ENCODE results near the gene CPNE9.

Gene CPNE9

GRCh38 chr3:9679476-9680080, 24.1 kb upstream of the CPNE9 start:
- no peak for TF ChIP-seq CTCF (IDR thresholded peaks at IDR 0.05; ENCODE audit: borderline replicate concordance, control extremely low read depth, extremely low read depth, insufficient read depth, missing control alignments)
- in situ Hi-C loops (cut with MboI; ENCODE audit: low sequenced_read_pairs, unreplicated experiment), result no loop called here
- DNase-seq (ENCODE audit: low spot score), result no peak

GRCh38 chr3:9681011-9681722, 22.5 kb upstream of the CPNE9 start:
- no peak for DNase-seq (ENCODE audit: low spot score)
- no peak for TF ChIP-seq CTCF (IDR thresholded peaks at IDR 0.05; ENCODE audit: borderline replicate concordance, control extremely low read depth, extremely low read depth, insufficient read depth, missing control alignments)
- in situ Hi-C loops (cut with MboI; ENCODE audit: low sequenced_read_pairs, unreplicated experiment), result no loop called here

GRCh38 chr3:9681723-9682081, 21.9 kb upstream of the CPNE9 start:
- in situ Hi-C loops (cut with MboI; ENCODE audit: low sequenced_read_pairs, unreplicated experiment), result no loop called here
- TF ChIP-seq CTCF (IDR thresholded peaks at IDR 0.05; ENCODE audit: borderline replicate concordance, control extremely low read depth, extremely low read depth, insufficient read depth, missing control alignments), result no peak

GRCh38 chr3:9682096-9682495, 21.5 kb upstream of the CPNE9 start:
- in situ Hi-C loops (cut with MboI; ENCODE audit: low sequenced_read_pairs, unreplicated experiment), result no loop called here
- DNase-seq (ENCODE audit: low spot score), result no peak

More at GRCh38 chr3:9681723-9682081, 21.9 kb upstream of the CPNE9 start:
- DNase-seq (ENCODE audit: low spot score), result no peak

GRCh38 chr3:9683426-9683825, 20.2 kb upstream of the CPNE9 start:
- TF ChIP-seq CTCF (IDR thresholded peaks at IDR 0.05; ENCODE audit: borderline replicate concordance, control extremely low read depth, extremely low read depth, insufficient read depth, missing control alignments), result no peak
- in situ Hi-C loops (cut with MboI; ENCODE audit: low sequenced_read_pairs, unreplicated experiment), result no loop called here

More at GRCh38 chr3:9682096-9682495, 21.5 kb upstream of the CPNE9 start:
- no peak for TF ChIP-seq CTCF (IDR thresholded peaks at IDR 0.05; ENCODE audit: borderline replicate concordance, control extremely low read depth, extremely low read depth, insufficient read depth, missing control alignments)

GRCh38 chr3:9685216-9686049, 18.2 kb upstream of the CPNE9 start:
- in situ Hi-C loops (cut with MboI; ENCODE audit: low sequenced_read_pairs, unreplicated experiment), result no loop called here
- TF ChIP-seq CTCF (IDR thresholded peaks at IDR 0.05; ENCODE audit: borderline replicate concordance, control extremely low read depth, extremely low read depth, insufficient read depth, missing control alignments), result no peak
- DNase-seq (ENCODE audit: low spot score), result no peak

More at GRCh38 chr3:9683426-9683825, 20.2 kb upstream of the CPNE9 start:
- no peak for DNase-seq (ENCODE audit: low spot score)

All from GM13976 (cell line).